Activated CD4-positive, alpha-beta T cell treated with anti-CD3 and anti-CD28 coated beads for 24 hours (primary cell): ENCODE data around the gene CDHR1.

Experiments
- DNase-seq, 2 donors: peaks; one replicate each; pipeline ENCODE4 v3.0.0-alpha.2; 2020; ENCODE audit warnings: low read depth in 2 of 2

Gene CDHR1

DNA sequence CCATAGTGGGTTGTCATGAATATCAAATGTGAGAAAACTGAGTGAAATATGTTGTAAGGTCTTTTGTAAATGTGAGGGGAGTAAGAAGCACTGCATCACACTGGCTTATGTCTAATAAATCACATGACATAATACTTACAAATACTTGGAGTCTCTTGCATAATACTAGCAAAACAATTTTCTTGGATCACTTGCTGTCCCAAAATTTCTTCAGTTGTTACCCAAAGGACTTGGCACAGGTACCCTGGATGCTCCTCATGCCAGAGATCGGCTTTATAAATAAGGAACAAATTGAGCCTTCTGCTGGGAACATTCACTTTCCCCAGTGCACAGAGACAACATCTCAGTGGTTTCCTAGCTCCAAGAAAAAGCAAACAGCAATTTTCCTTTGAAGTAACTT is 36.0 kb downstream of the CDHR1 start:
- no peak for DNase-seq

DNA sequence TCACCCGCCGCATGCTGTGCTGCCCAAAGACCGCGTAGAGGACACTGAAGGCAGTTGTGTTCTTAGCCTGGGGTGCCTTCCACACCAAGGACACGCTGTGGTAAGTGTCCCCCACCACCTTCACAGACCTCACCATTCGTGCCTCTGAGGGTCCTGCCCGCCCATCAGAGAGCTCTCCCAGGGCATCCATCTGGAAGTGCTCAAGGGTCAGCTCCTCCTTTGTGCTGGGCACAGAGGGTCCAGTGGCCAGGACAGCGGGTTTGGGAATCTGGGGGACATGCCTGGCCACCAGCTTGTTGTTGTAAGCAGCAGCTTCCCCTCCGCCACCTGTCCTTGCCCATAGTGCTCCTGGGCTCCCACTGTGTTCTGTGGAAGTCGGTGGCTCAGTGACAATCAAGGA is 38.0 kb downstream of the CDHR1 start:
- DNase-seq, result no peak

DNA sequence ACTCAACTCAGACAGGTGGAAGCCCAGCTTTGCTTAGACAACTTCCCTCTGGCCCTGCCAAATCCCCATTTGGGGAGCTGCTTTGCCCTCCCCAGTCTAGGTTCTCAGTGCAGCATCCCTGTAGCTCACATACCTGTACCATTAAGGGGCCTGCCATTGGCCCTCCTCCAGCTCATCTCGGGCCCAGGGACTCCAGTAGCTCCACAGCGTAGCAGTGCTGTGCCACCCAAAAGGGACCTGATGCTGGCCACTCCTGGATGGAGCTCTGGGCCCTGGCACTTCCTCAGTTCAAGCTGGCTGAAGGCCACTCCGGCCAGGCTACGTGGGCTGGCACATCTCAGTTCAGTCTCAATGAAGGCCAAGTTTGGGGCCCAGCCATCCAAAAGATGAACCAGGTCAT is 39.6 kb downstream of the CDHR1 start:
- DNase-seq, result no peak

GRCh38 chr10:84234479-84234878 is 40.1 kb downstream of the CDHR1 start:
- DNase-seq, result no peak

GRCh38 chr10:84235096-84235495 is 40.8 kb downstream of the CDHR1 start:
- no peak for DNase-seq

DNA sequence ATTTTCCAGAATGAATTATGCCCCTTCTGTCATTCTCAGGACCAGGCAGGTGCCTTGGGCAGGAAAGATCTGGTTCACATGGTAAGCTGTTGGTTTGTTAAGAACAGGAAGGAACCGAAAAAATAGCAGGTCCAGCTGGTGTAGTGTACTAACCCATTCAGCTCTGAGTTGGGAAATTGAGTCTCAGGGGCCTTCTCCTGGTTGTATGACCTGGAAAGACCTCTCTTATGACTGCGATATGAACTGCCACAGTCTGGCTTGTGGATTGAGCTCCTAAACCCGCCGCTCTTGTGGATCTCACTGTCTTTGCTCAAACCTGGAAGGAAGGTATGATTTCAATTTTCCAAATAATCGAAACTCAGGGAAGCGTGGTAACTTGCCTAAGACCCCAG is 42.5 kb downstream of the CDHR1 start:
- DNase-seq, result no peak

- DNase-seq, result no peak
These were observed 43.1 kb downstream of the CDHR1 start for GRCh38 chr10:84237199-84238051.

DNA sequence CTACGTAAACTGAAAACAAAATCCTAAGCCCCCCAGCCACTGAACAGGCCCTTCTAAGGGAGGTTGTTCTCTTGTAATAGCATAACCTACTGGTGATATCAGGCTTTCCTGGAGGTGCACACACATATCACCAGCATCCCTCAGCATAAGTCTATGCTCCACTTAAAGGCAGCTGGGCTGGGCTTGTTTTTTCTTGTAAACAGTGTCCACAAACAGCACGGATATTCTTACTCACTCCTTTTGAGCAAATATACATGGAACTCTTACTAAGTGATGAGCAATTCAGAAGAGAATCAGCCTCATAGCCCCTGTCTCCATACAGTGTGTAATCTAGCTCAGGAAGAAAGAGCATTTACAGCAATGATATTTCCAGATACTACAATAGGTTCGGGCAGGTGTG is 44.6 kb downstream of the CDHR1 start:
- DNase-seq, result no peak

DNA sequence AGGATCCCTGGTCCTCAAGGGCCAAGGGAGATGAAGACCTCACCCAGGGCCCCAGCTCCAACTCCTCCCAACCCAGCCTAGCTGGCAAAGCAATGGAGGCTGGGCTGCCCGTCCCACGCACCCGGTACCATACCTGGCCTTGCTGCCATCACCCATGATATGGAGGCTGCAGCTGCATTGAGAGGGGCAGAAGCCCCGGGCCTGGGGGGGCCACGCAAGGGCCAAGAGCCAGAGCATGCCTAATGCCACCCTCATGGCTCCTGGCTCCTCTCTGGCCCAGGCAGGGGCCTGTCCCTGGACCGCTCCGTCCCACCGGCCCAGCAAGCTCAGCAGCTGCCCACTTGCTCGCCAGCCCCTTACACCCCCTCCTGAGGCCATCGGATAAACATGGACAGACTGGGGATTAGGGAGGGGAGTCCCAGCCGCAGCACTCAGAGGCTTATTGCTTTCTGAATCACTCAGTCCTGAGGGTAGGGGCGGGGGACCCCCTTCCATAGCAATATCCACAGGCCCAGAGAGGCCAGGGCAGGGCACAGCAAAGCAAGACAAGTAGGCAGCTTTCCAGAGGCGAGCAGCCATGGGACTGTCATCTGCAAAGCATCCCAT is 47.0 kb downstream of the CDHR1 start, which contains the start of gene LRIT1:
LRIT1 (minus strand) TSS at position 362 of the 606 bp plus-strand sequence; CDS start at position 255, 107 bp downstream.
- no peak for DNase-seq

- no peak for DNase-seq
These were observed 49.4 kb downstream of the CDHR1 start for GRCh38 chr10:84243759-84244158.

GRCh38 chr10:84244651-84245270 is 50.4 kb downstream of the CDHR1 start, which contains the start of gene RGR:
RGR (plus strand) TSS chr10:84245053; CDS start chr10:84245091, 38 bp downstream.
- DNase-seq, result no peak

- DNase-seq, result no peak
These were observed 53.2 kb downstream of the CDHR1 start for GRCh38 chr10:84247496-84247895.

DNA sequence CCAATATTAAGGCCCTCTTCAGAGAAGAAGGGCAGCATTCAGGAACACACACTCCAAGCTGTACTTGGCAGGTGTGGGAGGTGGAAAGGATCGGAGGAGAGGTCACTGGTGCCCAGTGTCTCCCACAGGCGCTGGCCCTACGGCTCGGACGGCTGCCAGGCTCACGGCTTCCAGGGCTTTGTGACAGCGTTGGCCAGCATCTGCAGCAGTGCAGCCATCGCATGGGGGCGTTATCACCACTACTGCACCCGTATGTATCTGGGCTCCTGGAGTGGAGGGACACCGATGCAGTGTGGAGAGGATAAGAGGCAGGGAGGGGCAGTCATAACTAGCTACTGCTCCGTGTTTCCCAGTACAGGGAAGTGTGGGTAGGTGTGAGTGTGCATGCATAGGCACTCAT is 54.5 kb downstream of the CDHR1 start:
- no peak for DNase-seq

GRCh38 chr10:84254552-84255478 is 60.5 kb downstream of the CDHR1 start:
- no peak for DNase-seq

DNA sequence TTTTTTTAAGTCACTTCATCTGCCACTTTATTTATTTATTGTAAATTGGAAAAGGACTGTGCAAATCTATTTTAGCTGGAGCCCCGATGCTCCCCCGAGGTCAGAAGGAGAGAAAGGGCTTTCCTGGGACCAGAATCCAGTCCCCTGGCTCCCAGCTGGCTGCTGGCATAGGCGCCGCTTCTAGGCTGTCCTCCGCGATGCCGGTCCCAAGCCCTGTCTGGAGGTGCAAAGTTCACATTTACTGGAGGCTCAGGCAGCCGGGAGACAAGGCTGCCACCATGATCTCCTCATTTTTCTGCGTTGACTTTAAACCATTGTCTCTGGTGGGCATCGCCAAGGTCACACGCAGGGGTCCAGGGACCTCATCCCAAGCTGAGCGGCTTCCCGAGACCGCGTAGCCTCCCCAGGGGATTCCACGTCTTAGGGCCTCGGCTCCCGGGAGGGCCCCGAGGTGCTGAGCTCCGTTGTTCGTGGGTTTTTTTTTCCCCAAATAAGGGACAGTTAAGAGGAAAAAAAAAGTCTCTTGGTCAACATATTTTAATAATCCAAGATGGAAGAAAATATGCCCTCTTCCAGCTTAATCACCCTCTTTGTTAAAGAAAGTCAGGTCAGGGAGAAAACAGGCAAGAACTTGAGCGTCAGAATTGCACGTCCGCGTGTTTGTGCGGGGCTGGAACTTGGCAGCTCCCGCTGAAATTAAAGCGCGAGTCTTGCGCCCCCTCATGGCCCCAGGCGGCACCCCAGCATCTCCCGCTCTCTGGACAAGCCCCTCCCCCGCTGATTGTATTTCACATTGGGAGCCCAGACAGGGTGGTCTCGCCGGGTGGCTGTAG is 62.4 kb downstream of the CDHR1 start:
- peak; percentile 37 to 50 for DNase-seq

DNA sequence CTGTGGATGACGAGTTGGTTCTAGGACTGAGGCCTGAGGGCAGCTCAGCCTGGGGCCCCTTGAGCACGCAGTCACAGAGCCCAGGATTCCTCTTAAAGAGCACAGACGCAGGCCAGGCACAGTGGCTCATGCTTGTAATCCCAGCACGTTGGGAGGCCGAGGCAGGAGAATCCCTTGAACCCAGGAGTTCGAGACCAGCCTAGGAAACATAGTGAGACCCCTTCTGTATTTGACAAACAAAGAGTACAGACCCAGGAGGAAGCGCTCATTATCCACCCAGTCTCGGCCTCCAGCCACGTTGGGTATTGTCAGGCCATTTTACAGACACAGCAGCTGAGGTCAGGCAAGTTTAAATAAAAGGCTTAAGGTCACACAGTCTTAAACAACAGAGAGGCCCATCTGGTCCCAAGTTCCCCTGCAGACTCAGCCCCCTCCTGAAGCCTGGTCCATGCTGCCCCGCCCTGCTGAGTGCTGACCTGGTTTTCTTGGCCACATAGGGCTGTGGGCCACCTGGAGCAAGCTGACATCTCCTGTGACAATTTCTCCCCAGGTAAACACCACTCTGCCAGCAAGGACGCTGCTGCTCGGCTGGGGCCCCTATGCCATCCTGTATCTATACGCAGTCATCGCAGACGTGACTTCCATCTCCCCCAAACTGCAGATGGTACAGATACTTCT is 63.1 kb downstream of the CDHR1 start:
- DNase-seq, result no peak

DNA sequence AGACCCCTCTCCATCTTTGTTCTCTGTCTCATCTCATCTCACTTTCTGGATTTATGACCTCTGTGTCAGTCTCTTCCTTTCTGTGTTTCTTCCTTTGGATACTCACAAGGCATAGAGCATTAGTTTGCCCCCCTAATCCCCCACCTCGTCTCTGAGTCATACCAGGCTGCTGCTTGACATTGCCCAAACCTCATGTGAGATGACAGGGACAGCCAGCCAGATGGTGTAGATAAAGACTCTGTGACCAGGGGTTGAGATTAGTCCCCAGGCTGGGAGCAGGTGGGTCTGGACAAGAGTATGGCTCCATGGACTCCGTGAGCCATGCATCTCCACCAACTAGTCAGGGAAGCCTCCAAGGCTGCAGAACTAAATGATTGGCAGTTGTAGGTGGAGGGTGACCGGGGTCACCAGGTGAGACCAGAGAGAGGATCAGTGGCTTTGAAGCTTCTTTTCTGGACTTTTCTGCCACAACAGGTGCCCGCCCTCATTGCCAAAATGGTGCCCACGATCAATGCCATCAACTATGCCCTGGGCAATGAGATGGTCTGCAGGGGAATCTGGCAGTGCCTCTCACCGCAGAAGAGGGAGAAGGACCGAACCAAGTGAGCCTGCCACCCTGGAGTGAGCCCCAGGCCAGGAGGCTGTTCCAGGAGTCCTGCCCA is 63.8 kb downstream of the CDHR1 start:
- DNase-seq, result no peak

DNA sequence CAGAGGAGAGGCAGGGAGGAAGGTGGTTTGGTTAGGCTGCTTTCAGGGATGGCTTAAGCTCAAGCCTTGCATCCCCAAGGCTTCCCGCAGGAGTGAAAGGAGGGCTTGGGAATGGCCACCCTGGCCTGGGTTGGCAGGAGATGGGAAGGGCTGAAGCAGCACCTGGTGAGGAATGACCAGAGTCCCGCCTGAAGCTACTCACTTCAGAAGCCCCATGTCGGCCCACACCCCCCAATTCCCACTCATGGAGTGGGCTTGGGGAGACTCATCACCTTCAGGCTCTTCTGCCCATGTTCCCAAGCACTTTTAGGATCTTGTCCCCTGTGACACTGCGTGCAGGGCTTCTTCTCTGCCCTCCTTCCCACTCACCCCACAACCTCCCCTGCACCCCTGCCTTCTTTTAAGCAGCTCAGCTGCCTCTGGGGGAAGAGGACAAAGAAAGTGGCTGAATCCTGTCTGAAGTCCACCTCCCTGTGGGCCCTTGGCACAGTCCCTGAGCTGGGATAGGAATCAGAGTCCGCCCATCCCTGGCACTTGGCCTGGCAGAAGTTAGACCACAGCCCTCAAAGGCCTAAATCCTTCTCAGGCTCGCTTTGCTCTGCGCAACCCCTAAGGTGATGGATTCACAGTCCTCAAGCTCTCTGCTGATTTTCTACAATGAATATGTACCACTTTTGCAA is 67.0 kb downstream of the CDHR1 start:
- no peak for DNase-seq
